Subcutaneous abdominal adipose tissue (tissue), 5 donors: ENCODE measurements around the gene FAM204A.

ENCODE experiments used
- H3K27ac ChIP-seq: one replicate; pipeline ENCODE4 v1.7.0; 2013; ENCODE audit warnings: low read depth, mild to moderate bottlenecking, inconsistent platforms, low read length, moderate library complexity
- H3K27me3 ChIP-seq, 5 donors: one replicate each; pipeline ENCODE4 v1.7.0; 2013; ENCODE audit warnings: low read length in 5 of 5, inconsistent platforms in 1 of 5; ENCODE audit not compliant: control insufficient read depth in 5 of 5, insufficient read depth in 4 of 5
- H3K36me3 ChIP-seq, 5 donors: one replicate each; pipeline ENCODE4 v1.7.0; 2013; ENCODE audit warnings: low read length in 5 of 5; ENCODE audit not compliant: control insufficient read depth in 5 of 5, insufficient read depth in 5 of 5
- H3K4me1 ChIP-seq, 5 donors: one replicate each; pipeline ENCODE4 v1.7.0; 2013; ENCODE audit warnings: low read length in 5 of 5, mild to moderate bottlenecking in 3 of 5, moderate library complexity in 1 of 5; ENCODE audit not compliant: control insufficient read depth in 5 of 5, insufficient read depth in 5 of 5
- H3K4me3 ChIP-seq, 5 donors: one replicate each; pipeline ENCODE4 v1.7.0; 2013; ENCODE audit warnings: low read length in 5 of 5, low read depth in 1 of 5
- H3K9ac ChIP-seq, 5 donors: one replicate each; pipeline ENCODE4 v1.7.0; 2013; ENCODE audit warnings: low read length in 5 of 5, mild to moderate bottlenecking in 4 of 5, moderate library complexity in 3 of 5
- H3K9me3 ChIP-seq, 5 donors: one replicate each; pipeline ENCODE4 v1.7.0; 2013; ENCODE audit warnings: low read length in 5 of 5; ENCODE audit not compliant: control insufficient read depth in 5 of 5
- donor health status: healthy.
- donor health status: healthy.
- donor health status: healthy.
- donor health status: healthy.
- donor health status: healthy.

Gene FAM204A

GRCh38 chr10:118358327-118358726 is 16.2 kb upstream of the FAM204A start:
- Histone ChIP-seq H3K9me3 (no peaks in the 10 kb centered on the region), H3K4me3 (no peak overlapping the region), H3K4me1 (no peaks in the 10 kb centered on the region), H3K27me3 (no peaks in the 10 kb centered on the region), H3K36me3 (no peaks in the 10 kb centered on the region), H3K27ac (no peak overlapping the region), H3K9ac (no peak overlapping the region)

GRCh38 chr10:118357841-118358240 is 15.7 kb upstream of the FAM204A start:
- Histone ChIP-seq H3K9ac (no peak overlapping the region), H3K36me3 (no peaks in the 10 kb centered on the region), H3K4me3 (no peak overlapping the region), H3K9me3 (no peaks in the 10 kb centered on the region), H3K27me3 (no peaks in the 10 kb centered on the region), H3K27ac (no peak overlapping the region), H3K4me1 (no peaks in the 10 kb centered on the region)

DNA sequence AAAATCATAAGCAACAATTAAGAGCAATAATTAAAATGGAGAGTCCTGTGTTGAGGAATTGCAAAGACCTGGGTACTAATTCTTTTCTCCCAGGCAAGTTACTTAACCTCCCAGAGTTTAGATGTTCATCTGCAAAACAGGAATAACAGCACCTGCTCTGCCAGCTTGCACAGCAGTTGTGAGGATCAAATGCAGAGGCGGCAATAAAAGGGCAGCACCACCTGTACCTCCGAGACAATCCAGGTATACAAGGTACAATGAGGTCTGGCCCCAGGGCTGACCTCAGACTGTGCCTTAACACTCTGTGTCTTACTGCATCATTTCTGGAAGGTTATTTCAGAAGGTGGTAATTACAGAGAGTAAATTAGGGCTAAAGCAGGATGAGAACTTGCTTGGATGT is 14.5 kb upstream of the FAM204A start:
- Histone ChIP-seq H3K4me1 (no peaks in the 10 kb centered on the region), H3K4me3 (no peak overlapping the region), H3K27ac (no peak overlapping the region)

DNA sequence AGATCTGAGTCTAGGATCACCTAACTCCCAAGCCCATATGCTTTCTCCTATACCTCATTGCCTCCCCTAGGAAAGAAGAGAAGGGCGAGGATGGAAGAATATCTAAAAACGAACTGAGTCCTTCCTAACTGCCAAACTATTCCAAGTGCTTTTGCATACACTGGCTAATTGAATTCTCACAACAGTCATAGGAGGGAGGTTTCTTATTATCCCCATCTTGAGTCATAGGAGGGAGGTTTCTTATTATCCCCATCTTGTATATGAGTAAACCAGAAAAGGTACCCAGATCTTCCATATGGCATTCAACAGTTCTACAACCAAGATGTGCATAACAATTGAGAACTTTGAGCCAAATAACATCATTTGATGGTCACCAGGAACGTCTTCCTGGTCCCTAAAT is 13.1 kb upstream of the FAM204A start:
- H3K27ac ChIP-seq = no peak overlapping the region
- no peaks in the 10 kb centered on the region for H3K9me3 ChIP-seq
- H3K4me1 ChIP-seq = no peaks in the 10 kb centered on the region
- no peaks in the 10 kb centered on the region for H3K36me3 ChIP-seq
- H3K9ac ChIP-seq = no peak overlapping the region
- H3K27me3 ChIP-seq = no peaks in the 10 kb centered on the region
- no peak overlapping the region for H3K4me3 ChIP-seq

More for the DNA sequence above, 14.5 kb upstream of the FAM204A start:
- Histone ChIP-seq H3K27me3 (no peaks in the 10 kb centered on the region), H3K9ac (no peak overlapping the region), H3K36me3 (no peaks in the 10 kb centered on the region), H3K9me3 (no peaks in the 10 kb centered on the region)

GRCh38 chr10:118349235-118349634 is 7.1 kb upstream of the FAM204A start:
- Histone ChIP-seq H3K4me3 (no peak overlapping the region), H3K4me1 (no peaks in the 10 kb centered on the region), H3K9me3 (no peaks in the 10 kb centered on the region), H3K9ac (no peak overlapping the region), H3K27ac (no peak overlapping the region), H3K27me3 (peaks cover 0 to 2% (median 0%) of the 10 kb centered on the region in 5 donors), H3K36me3 (no peaks in the 10 kb centered on the region)

- no peaks in the 10 kb centered on the region for H3K9me3 ChIP-seq
- H3K27ac ChIP-seq = no peak overlapping the region
- peaks cover 0 to under 1% (median 0%) of the 10 kb centered on the region in 5 donors for H3K36me3 ChIP-seq
These were observed 1.4 kb upstream of the FAM204A start for GRCh38 chr10:118343549-118343948.

DNA sequence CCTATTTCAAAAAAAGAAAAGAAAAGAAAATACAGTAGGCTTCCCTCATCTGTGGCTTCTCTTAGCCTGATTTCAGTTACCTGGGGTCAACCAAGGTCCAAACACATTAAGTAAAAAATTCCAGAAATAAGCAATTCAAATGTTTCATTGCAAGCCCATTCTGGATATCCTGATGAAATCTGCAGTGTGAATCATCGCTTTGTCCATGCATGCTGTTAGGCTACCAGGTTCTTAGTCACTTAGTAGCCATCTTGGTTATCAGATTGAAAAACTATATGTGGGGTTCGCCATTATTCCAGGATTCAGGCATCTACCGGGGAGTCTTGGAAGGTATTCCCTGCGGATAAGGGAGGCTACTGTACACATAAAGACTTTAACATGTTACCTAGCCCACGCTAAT is 991 bp upstream of the FAM204A start:
- Histone ChIP-seq H3K4me1 (peaks cover 2 to 35% (median 25%) of the 10 kb centered on the region in 5 donors), H3K27ac (no peak overlapping the region), H3K9me3 (no peaks in the 10 kb centered on the region), H3K27me3 (peaks cover 0 to 1% (median 0%) of the 10 kb centered on the region in 5 donors), H3K9ac (no peak overlapping the region), H3K36me3 (peaks cover 0 to 2% (median 0%) of the 10 kb centered on the region in 5 donors), H3K4me3 (no peak overlapping the region)

More at GRCh38 chr10:118343549-118343948, 1.4 kb upstream of the FAM204A start:
- H3K9ac ChIP-seq = no peak overlapping the region
- peaks cover 2 to 33% (median 25%) of the 10 kb centered on the region in 5 donors for H3K4me1 ChIP-seq
- H3K27me3 ChIP-seq = peaks cover 0 to 2% (median 0%) of the 10 kb centered on the region in 5 donors
- no peak overlapping the region for H3K4me3 ChIP-seq

DNA sequence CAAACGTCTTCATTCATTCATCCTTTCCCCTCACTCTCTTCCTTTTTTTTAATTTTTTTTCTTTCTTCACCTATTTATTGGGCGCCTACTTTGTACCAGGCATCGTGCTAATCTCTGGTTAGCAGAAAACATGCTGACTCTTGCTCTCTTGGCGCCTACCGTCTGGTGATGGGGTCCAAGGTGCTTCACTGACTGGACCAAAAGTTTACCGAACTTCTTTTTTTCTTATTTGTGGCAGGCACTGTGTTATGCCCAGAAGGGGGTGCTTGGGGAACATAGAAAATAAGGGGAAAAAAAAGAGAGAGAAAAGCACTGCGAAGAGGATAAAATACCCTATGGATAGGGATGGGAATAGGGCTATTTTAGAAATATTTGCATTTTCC is 505 bp upstream of the FAM204A start:
- Histone ChIP-seq H3K4me3 (peak overlapping the region; percentile 88 to 100 (median 96)), H3K27me3 (no peaks in the 10 kb centered on the region), H3K27ac (peak overlapping the region; percentile 80), H3K4me1 (peaks cover 2 to 40% (median 25%) of the 10 kb centered on the region in 5 donors), H3K9ac (peak overlapping the region; percentile 63 to 98 (median 93)), H3K9me3 (no peaks in the 10 kb centered on the region), H3K36me3 (peaks cover 0 to 2% (median 0%) of the 10 kb centered on the region in 5 donors)

DNA sequence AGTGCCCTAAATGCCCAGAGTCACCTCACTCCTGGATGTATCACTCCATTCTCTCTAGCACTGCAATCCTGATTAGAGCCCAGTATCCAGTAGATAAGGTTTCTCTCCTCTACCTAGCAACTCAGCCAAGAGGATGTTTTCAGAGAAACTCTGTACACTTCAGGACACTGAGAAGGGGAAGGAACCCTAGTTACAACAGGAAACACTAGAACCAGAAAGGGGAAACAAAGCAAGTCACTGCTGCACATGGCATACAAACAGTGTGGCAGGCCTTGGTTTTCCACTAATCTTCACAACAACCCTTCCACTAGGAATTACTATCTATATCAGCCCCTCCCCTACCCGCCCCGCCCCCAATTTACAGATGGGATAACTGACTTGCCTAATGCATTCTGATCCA is 1.6 kb downstream of the FAM204A start:
- H3K36me3 ChIP-seq = peaks cover 6 to 8% (median 8%) of the 10 kb centered on the region in 5 donors
- no peak overlapping the region for H3K27ac ChIP-seq
- peaks cover 2 to 44% (median 25%) of the 10 kb centered on the region in 5 donors for H3K4me1 ChIP-seq
- no peaks in the 10 kb centered on the region for H3K9me3 ChIP-seq
- no peak overlapping the region for H3K4me3 ChIP-seq
- peak overlapping the region in 1 of 5 donors; percentile 38 for H3K9ac ChIP-seq
- H3K27me3 ChIP-seq = no peaks in the 10 kb centered on the region

DNA sequence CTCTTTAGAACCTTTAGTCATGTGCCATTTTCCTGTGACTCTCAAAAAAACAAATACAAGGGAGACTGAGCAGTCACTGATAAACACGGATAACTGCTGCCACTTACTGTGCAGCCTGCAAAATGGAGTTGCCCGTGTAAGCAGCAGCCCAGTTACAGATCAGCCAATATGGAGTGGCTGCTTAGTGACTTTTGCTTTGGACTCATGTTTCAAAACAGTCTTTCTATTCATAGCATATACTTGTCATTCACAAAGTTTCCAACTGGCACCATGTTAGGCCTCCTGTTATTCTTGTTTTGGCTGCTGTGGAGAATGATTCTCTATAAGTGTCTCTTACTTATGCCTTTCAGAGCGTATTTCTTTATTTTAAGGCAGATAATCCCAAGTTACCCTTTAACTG is 3.0 kb downstream of the FAM204A start:
- Histone ChIP-seq H3K9ac (no peak overlapping the region), H3K36me3 (peaks cover 14 to 21% (median 18%) of the 10 kb centered on the region in 5 donors), H3K27ac (no peak overlapping the region), H3K4me3 (no peak overlapping the region), H3K9me3 (no peaks in the 10 kb centered on the region), H3K4me1 (peaks cover 2 to 44% (median 25%) of the 10 kb centered on the region in 5 donors), H3K27me3 (no peaks in the 10 kb centered on the region)
